Activated B cell treated with CpG ODN at 0.5 μM for 24 hours (primary cell): Measurements from ENCODE around the gene OVOL3. TPM values are rescaled to one million over a fixed set of nuclear protein-coding genes. Genes with fewer than 3 reads are reported as not detected.

Experiments used
- ATAC-seq: fragments of 200-7000 bp; cut with Tn5 transposase; one replicate; pipeline ENCODE4 v1.10.0; 2021; ENCODE audit warnings: low read depth, mild to moderate bottlenecking, moderate library complexity
- CTCF ChIA-PET: fragments of 350-600 bp; sonication (Branson Sonifier 250); formaldehyde crosslinking; loops from one replicate; lab custom pipeline; 2021; ENCODE audit warnings: antibody characterized with exemption; lab: Charles Lee
- POLR2A ChIA-PET: fragments of 350-600 bp; sonication (Branson Sonifier 250); formaldehyde crosslinking; loops from one replicate; lab custom pipeline; 2021; ENCODE audit warnings: antibody characterized with exemption; lab: Charles Lee
- DNase-seq: peaks from one replicate; pipeline ENCODE4 v3.0.0; 2022
- H3K27ac Mint-ChIP-seq: one replicate; pipeline ENCODE4 v1.8.0; 2020; ENCODE audit warnings: mixed read lengths
- H3K27me3 Mint-ChIP-seq: one replicate; pipeline ENCODE4 v1.8.0; 2021; ENCODE audit warnings: mixed read lengths
- H3K36me3 Mint-ChIP-seq: one replicate; pipeline ENCODE4 v1.8.0; 2021; ENCODE audit warnings: low read depth, mixed read lengths
- H3K4me1 Mint-ChIP-seq: one replicate; pipeline ENCODE4 v1.8.0; 2021; ENCODE audit warnings: mixed read lengths
- H3K4me3 Mint-ChIP-seq: one replicate; pipeline ENCODE4 v1.8.0; 2020; ENCODE audit warnings: mild to moderate bottlenecking, mixed read lengths
- H3K9me3 Mint-ChIP-seq: one replicate; pipeline ENCODE4 v1.8.0; 2020; ENCODE audit warnings: mixed read lengths
- CTCF ChIP-seq: fragments of 200-600 bp; IDR thresholded peaks from one replicate; pipeline ENCODE4 v1.8.0; 2022; ENCODE audit warnings: antibody characterized with exemption, mild to moderate bottlenecking
- intact Hi-C: fragments of 100-400 bp; cut with micrococcal nuclease; formaldehyde crosslinking; loops from one replicate; pipeline ENCODE4 v1.15.1; 2024
- total RNA-seq: library from RNA; stranded (reverse); gene quantifications from 2 replicates; pipeline ENCODE4 v1.2.3, GENCODE V29; 2022

Gene OVOL3
- total RNA-seq, 1 donor from 2014 or later, result not detected

- H3K36me3 Mint-ChIP-seq, result peaks cover 34% of the 10 kb centered on the region
- ChIA-PET CTCF (interaction anchor here (1.2 kb wide), 2 partner anchors 12 to 29 kb away, joined by 3 to 12 read pairs; no protein-coding TSS in a partner anchor), POLR2A (interaction anchor here (0.6 to 3.6 kb wide), 8 partner anchors 10 to 1640 kb away, joined by 3 to 65 read pairs (median 6); partner anchors contain the start of genes POLR2I, PSENEN, TBCB and THAP8)
- TF ChIP-seq CTCF, result no peak
- H3K27me3 Mint-ChIP-seq, result peaks cover 2% of the 10 kb centered on the region
- peak; percentile 76 for ATAC-seq
- intact Hi-C loops, result loop anchor here (1.0 to 5.0 kb wide), 6 partner anchors 11 to 1462 kb away; partner anchors contain the start of genes ALKBH6, SCGB2B2, TBCB and THAP8
- peak; percentile 93 for DNase-seq
- peak within 1 kb of the TSS; percentile 97 for H3K4me3 Mint-ChIP-seq
- H3K9me3 Mint-ChIP-seq, result no peaks in the 10 kb centered on the region
- peaks cover 16% of the 10 kb centered on the region for H3K4me1 Mint-ChIP-seq
- H3K27ac Mint-ChIP-seq, result peak within 1 kb of the TSS; percentile 97
Observed at GRCh38 chr19:36139473-36140303, 28.7 kb downstream of the OVOL3 start, which contains the start of gene CAPNS1. Gene CAPNS1 (plus strand): TSS chr19:36140066. CDS start chr19:36141012, 946 bp downstream.

GRCh38 chr19:36140304-36141038 lies 29.5 kb downstream of the OVOL3 start:
- CTCF ChIA-PET, result interaction anchor here (1.2 kb wide), 2 partner anchors 13 to 28 kb away, joined by 3 to 12 read pairs; no protein-coding TSS in a partner anchor
- TF ChIP-seq CTCF, result no peak
- DNase-seq, result no peak
- peak overlapping the region; percentile 97 for H3K4me3 Mint-ChIP-seq
- peak overlapping the region; percentile 97 for H3K27ac Mint-ChIP-seq
- POLR2A ChIA-PET, result interaction anchor here (0.7 to 3.6 kb wide), 8 partner anchors 11 to 1024 kb away, joined by 3 to 65 read pairs (median 6); partner anchors contain the start of genes POLR2I, TBCB, THAP8 and ZNF146
- peaks cover 16% of the 10 kb centered on the region for H3K4me1 Mint-ChIP-seq
- peaks cover 38% of the 10 kb centered on the region for H3K36me3 Mint-ChIP-seq
- ATAC-seq, result peak; percentile 9
- intact Hi-C loops, result loop anchor here (1.0 to 5.0 kb wide), 4 partner anchors 86 to 1463 kb away; partner anchors contain the start of genes ALKBH6, SCGB2B2, THAP8 and WDR62
- no peaks in the 10 kb centered on the region for H3K27me3 Mint-ChIP-seq
- no peaks in the 10 kb centered on the region for H3K9me3 Mint-ChIP-seq

DNA sequence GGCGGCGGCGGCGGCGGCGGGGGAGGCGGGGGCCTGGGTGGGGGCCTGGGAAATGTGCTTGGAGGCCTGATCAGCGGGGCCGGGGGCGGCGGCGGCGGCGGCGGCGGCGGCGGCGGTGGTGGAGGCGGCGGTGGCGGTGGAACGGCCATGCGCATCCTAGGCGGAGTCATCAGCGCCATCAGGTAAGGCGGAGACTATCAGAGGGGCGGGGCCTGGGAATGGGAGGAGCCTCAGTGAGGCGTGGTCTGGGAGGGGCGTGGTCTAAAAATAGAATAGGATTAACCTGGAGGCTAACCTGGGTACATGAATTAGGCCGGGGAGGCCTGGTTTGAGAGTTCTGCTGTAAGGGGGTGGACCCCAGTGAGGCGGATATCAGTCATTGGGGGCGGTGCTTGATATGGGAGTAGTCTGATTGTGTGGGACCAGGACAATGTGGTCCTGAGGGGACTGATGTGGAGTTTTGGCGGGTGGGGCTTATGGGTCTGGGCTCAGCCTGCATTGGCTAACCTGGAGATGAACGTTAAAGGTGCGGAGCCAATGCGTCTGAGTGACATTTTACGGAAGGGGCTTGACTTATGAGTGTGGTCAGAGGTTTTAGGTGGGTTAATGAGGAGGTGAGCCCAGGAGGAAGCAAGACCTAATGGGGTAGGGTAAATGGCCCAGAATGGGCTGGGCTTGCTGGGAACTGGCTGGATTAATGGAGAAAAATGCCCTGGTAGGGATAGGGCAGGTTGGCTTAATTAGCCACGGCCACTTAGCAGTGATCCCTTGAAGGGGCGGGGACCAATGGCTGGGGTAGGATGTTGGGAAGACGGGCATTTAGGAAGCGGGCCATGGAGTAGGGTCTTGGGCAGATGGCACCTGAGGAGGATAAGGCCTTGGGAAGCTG lies 30.3 kb downstream of the OVOL3 start:
- intact Hi-C loops, result loop anchor here (2.0 to 5.0 kb wide), 2 partner anchors 242 to 1464 kb away; partner anchors contain the start of genes SCGB2B2 and ZNF302
- CTCF ChIA-PET, result no interaction called here
- peak; percentile 84 for DNase-seq
- Mint-ChIP-seq H3K4me3 (peak overlapping the region; percentile 97), H3K27ac (peak overlapping the region; percentile 97), H3K36me3 (peaks cover 46% of the 10 kb centered on the region), H3K27me3 (no peaks in the 10 kb centered on the region), H3K4me1 (peaks cover 16% of the 10 kb centered on the region), H3K9me3 (no peaks in the 10 kb centered on the region)
- ATAC-seq, result peak; percentile 78
- POLR2A ChIA-PET, result interaction anchor here (0.7 to 3.6 kb wide), 6 partner anchors 12 to 1024 kb away, joined by 3 to 65 read pairs (median 10); partner anchors contain the start of genes POLR2I, TBCB, THAP8 and ZNF146
- TF ChIP-seq CTCF, result no peak

GRCh38 chr19:36142046-36142445 lies 31.1 kb downstream of the OVOL3 start:
- H3K9me3 Mint-ChIP-seq, result no peaks in the 10 kb centered on the region
- no peak overlapping the region for H3K4me3 Mint-ChIP-seq
- CTCF ChIA-PET, result interaction anchor here (0.9 kb wide), 1 partner anchor 14 kb away, joined by 3 read pairs; no protein-coding TSS in a partner anchor
- no peaks in the 10 kb centered on the region for H3K27me3 Mint-ChIP-seq
- H3K4me1 Mint-ChIP-seq, result peaks cover 12% of the 10 kb centered on the region
- H3K36me3 Mint-ChIP-seq, result peaks cover 54% of the 10 kb centered on the region
- intact Hi-C loops, result loop anchor here (5.0 kb wide), 1 partner anchor 1465 kb away; the partner anchor contains the start of genes SCGB2B2 and ZNF302
- no peak for DNase-seq
- ATAC-seq, result no peak
- H3K27ac Mint-ChIP-seq, result no peak overlapping the region
- POLR2A ChIA-PET, result interaction anchor here (0.6 kb wide), 1 partner anchor 248 kb away, joined by 4 read pairs; no protein-coding TSS in a partner anchor
- no peak for TF ChIP-seq CTCF
